ENCODE data around the gene KLHL24.

- TF ChIP-seq, protein P1, sequence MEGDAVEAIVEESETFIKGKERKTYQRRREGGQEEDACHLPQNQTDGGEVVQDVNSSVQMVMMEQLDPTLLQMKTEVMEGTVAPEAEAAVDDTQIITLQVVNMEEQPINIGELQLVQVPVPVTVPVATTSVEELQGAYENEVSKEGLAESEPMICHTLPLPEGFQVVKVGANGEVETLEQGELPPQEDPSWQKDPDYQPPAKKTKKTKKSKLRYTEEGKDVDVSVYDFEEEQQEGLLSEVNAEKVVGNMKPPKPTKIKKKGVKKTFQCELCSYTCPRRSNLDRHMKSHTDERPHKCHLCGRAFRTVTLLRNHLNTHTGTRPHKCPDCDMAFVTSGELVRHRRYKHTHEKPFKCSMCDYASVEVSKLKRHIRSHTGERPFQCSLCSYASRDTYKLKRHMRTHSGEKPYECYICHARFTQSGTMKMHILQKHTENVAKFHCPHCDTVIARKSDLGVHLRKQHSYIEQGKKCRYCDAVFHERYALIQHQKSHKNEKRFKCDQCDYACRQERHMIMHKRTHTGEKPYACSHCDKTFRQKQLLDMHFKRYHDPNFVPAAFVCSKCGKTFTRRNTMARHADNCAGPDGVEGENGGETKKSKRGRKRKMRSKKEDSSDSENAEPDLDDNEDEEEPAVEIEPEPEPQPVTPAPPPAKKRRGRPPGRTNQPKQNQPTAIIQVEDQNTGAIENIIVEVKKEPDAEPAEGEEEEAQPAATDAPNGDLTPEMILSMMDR (conservative IDR thresholded peaks at IDR 0.05 in 1 of 2, IDR thresholded peaks at IDR 0.05 in 1 of 2; ENCODE audit: low read depth in 1 of 2, low read length in 2 of 2), result no peak
- no peak for TF ChIP-seq EZH2 (IDR thresholded peaks at IDR 0.05; ENCODE audit: low read length, missing control alignments)
Measured at GRCh38 chr3:183730361-183730760, 94.9 kb downstream of the KLHL24 start.

Data from fibroblast of lung (primary cell).